IMR-90 (cell line): ENCODE data around the gene ZNF598.

Source experiments
- BHLHE40 ChIP-seq: fragments of 150-350 bp; IDR thresholded peaks from 2 replicates; pipeline ENCODE4 v1.6.1; 2016; ENCODE audit warnings: mild to moderate bottlenecking, low read depth, low read length
- CEBPB ChIP-seq: IDR thresholded peaks from 2 replicates; pipeline ENCODE4 v1.6.1; 2012; ENCODE audit warnings: low read depth, low read length, improper control_type of control experiment
- MAFK ChIP-seq: IDR thresholded peaks from 2 replicates; pipeline ENCODE4 v1.6.1; 2012; ENCODE audit warnings: low read depth, low read length, improper control_type of control experiment
- MAZ ChIP-seq: IDR thresholded peaks from 2 replicates; pipeline ENCODE4 v1.6.1; 2012; ENCODE audit warnings: low read depth, mild to moderate bottlenecking, low read length, improper control_type of control experiment, moderate library complexity, borderline replicate concordance
- MXI1 ChIP-seq: IDR thresholded peaks from 2 replicates; pipeline ENCODE4 v1.6.1; 2012; ENCODE audit warnings: low read depth, mild to moderate bottlenecking, low read length, moderate library complexity, borderline replicate concordance
- NFE2L2 ChIP-seq: fragments of 150-350 bp; IDR thresholded peaks from 2 replicates; pipeline ENCODE4 v1.6.1; 2016; ENCODE audit warnings: low read depth, mild to moderate bottlenecking, low read length
- POLR2A ChIP-seq: IDR thresholded peaks from 2 replicates; pipeline ENCODE4 v1.6.1; 2012; ENCODE audit warnings: mild to moderate bottlenecking, low read depth, low read length
- RAD21 ChIP-seq: IDR thresholded peaks from 2 replicates; pipeline ENCODE4 v1.6.1; 2012; ENCODE audit warnings: low read length, improper control_type of control experiment
- RCOR1 ChIP-seq: IDR thresholded peaks from 2 replicates; pipeline ENCODE4 v1.6.1; 2012; ENCODE audit warnings: mild to moderate bottlenecking, low read length, improper control_type of control experiment; ENCODE audit not compliant: insufficient replicate concordance
- RFX5 ChIP-seq: IDR thresholded peaks from 2 replicates; pipeline ENCODE4 v1.8.0; 2012; ENCODE audit warnings: low read depth, mild to moderate bottlenecking, low read length, moderate library complexity
- SMC3 ChIP-seq: fragments of 150-350 bp; IDR thresholded peaks from 2 replicates; pipeline ENCODE4 v1.6.1; 2016; ENCODE audit warnings: low read depth, mild to moderate bottlenecking, antibody characterized with exemption, low read length, moderate library complexity
- TF ChIP-seq, protein P1 (sequence below): conservative IDR thresholded peaks from 2 replicates; pipeline ENCODE4 v1.5.1; 2012; ENCODE audit warnings: mild to moderate bottlenecking, low read depth, low read length, improper control_type of control experiment
- TF ChIP-seq, protein P2 (sequence below): fragments of 150-350 bp; IDR thresholded peaks from 2 replicates; pipeline ENCODE4 v1.6.1; 2017; ENCODE audit warnings: mild to moderate bottlenecking, antibody characterized with exemption, low read length, low read depth

DNA sequence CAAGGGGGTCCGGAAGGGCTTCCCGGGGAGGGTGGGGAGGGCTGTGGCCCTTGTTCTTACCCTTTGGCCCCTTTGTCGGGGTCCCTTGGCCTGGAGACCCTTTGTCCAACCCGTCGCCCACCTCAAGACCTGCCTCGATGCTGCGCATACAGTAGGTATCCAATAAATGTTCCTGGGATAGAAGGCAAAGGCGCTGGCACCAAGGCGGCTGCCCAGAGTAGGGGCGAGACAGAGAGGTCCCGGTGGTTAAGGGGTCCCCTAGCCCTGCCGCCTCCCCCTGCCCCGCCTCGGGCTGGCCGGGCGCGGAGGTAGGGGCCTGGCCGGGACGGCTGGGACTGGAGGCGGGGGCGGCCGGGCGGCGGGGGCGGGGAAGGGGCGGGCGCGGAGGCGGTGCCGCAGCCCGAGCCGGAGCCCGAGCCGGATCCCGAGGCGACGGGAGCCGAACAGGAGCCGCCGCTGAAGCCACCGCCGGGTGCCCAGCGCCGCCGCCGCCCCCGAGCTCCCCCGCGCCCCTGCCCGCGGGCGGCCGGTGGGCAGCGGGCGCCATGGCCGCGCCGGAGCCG is 16.9 kb upstream of the ZNF598 start, which contains the start of gene NHERF2:
- TF ChIP-seq CEBPB (no peak), SMC3 (no peak), RCOR1 (no peak), POLR2A (no peak), RFX5 (no peak), NFE2L2 (no peak), MAFK (no peak), BHLHE40 (no peak), MAZ (no peak), RAD21 (no peak), MXI1 (peak; percentile 8; the same call in 1 of the 2 replicates)
- TF ChIP-seq, protein P1, sequence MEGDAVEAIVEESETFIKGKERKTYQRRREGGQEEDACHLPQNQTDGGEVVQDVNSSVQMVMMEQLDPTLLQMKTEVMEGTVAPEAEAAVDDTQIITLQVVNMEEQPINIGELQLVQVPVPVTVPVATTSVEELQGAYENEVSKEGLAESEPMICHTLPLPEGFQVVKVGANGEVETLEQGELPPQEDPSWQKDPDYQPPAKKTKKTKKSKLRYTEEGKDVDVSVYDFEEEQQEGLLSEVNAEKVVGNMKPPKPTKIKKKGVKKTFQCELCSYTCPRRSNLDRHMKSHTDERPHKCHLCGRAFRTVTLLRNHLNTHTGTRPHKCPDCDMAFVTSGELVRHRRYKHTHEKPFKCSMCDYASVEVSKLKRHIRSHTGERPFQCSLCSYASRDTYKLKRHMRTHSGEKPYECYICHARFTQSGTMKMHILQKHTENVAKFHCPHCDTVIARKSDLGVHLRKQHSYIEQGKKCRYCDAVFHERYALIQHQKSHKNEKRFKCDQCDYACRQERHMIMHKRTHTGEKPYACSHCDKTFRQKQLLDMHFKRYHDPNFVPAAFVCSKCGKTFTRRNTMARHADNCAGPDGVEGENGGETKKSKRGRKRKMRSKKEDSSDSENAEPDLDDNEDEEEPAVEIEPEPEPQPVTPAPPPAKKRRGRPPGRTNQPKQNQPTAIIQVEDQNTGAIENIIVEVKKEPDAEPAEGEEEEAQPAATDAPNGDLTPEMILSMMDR = no peak
- TF ChIP-seq, protein P2, sequence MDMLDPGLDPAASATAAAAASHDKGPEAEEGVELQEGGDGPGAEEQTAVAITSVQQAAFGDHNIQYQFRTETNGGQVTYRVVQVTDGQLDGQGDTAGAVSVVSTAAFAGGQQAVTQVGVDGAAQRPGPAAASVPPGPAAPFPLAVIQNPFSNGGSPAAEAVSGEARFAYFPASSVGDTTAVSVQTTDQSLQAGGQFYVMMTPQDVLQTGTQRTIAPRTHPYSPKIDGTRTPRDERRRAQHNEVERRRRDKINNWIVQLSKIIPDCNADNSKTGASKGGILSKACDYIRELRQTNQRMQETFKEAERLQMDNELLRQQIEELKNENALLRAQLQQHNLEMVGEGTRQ = no peak
